Measurements from ENCODE around the gene PCDH10. TPM values are rescaled to one million over a fixed set of nuclear protein-coding genes. Genes with fewer than 3 reads are reported as not detected.

Gene PCDH10, protein sequence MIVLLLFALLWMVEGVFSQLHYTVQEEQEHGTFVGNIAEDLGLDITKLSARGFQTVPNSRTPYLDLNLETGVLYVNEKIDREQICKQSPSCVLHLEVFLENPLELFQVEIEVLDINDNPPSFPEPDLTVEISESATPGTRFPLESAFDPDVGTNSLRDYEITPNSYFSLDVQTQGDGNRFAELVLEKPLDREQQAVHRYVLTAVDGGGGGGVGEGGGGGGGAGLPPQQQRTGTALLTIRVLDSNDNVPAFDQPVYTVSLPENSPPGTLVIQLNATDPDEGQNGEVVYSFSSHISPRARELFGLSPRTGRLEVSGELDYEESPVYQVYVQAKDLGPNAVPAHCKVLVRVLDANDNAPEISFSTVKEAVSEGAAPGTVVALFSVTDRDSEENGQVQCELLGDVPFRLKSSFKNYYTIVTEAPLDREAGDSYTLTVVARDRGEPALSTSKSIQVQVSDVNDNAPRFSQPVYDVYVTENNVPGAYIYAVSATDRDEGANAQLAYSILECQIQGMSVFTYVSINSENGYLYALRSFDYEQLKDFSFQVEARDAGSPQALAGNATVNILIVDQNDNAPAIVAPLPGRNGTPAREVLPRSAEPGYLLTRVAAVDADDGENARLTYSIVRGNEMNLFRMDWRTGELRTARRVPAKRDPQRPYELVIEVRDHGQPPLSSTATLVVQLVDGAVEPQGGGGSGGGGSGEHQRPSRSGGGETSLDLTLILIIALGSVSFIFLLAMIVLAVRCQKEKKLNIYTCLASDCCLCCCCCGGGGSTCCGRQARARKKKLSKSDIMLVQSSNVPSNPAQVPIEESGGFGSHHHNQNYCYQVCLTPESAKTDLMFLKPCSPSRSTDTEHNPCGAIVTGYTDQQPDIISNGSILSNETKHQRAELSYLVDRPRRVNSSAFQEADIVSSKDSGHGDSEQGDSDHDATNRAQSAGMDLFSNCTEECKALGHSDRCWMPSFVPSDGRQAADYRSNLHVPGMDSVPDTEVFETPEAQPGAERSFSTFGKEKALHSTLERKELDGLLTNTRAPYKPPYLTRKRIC
- 10.6 TPM for polyA plus RNA-seq (2013, experiment 1 of 2; ENCODE audit: insufficient read length)
- polyA plus RNA-seq (2013, experiment 2 of 2; ENCODE audit: insufficient read length): 10.4 TPM

DNA sequence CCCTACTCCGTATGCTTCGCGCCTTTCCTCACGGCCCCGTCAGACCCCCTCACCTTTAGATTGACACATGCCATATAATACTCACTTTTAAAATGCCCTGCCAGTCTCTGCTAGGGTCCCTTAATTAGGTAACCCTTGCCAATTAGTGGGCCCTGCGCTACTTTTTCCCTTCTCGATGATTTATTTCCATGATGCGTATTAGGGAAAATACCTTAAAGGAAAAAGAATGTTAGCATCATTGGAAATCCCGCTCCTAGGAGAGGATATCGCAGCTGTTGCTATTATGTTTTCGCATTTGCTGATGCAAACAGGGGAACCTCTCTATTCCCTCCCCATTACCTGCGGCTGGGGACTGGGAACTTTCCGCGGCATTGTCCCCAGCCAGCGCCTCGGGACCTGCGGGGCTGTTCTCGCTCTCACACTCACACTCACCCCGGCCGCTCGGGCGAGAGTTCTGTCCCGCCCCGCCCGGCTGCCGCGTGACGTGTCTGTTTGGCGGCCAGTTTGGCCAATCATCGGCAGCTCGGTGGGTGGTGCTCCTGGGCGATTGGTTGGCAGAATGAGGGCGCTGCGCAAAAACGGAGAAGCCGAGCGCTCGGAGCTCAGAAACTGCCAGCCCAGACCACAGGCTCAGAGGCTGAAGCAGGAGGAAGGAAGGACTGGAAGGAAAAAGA, at the start of gene PCDH10:
Gene PCDH10, plus strand, starts transcription at position 605 of the 674 bp plus-strand sequence. CDS start 847 bp downstream, outside the sequence.
- DNase-seq: peak; percentile 96

DNA sequence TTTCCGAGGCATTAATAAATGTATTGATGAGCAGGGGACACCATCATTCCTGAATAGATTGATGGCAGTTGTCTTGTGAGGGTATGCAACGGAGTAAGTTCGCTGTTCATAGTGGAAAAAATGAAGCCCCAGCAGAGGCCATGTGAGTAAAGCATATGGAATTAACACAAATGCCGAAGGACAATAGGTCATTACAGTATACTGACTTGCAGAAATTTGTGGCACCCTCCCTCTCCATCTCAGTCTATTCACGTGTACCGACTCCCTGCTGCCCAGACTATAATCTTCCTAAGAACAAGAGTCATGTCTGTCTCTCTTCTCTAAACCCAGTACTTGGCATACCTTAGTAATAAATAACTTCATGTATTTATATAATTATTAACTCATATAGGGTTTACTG, 47.1 kb upstream of the PCDH10 start:
- no peak for DNase-seq

DNA sequence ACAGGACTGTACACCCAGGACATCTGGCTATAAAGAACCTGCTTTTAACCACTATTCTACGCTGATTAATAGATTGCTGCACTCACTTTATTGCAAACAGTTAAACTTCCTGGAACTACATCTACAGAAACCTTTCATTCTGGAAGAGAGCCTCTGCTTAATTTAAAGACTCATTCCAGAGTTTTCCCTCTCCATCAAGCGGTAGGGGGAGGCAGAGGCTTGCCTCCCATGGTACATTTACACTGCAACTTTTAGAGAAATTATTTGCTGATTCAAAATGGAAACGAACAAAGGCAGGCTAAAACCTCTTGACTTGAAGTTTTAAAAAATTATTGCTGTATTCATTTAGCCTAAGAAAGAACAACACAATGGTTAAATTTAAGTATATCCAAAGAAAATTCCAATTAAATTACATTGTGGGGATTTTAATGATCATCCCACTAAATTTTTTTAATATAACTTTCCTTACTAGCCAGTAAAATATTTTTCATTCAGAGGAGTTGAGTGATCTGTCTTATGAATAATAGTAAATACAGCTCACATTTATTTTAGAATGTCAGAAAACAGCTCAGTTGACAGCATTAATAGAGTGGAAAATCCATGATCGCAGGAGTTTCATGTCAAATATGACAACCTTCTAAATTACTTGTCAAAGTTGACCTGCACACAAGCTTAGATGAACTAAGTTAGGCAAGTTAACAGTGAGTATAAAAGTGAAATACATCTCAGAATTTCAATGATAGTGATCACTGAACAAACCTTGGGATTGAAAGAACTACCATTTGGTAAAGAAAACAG, 46.3 kb upstream of the PCDH10 start:
- no peak for DNase-seq

DNA sequence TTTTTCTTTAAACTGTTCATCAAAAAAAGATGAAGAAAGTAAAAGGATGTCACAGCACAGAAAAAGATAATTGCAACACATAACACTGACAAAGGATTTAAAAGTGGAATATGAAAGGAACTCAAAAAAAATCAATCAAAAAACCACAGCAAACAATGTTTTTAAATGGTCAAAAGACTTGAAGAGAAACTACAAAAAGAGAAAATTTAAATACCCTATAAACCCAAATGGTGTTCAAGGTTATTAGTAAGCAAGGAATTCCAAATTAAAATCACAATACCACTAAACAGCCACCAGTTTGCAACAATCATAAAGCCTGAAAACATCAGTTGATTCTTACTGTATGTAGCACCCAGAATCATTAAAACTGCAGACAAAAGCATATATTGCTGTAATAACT, 36.5 kb upstream of the PCDH10 start:
- no peak for DNase-seq

DNA sequence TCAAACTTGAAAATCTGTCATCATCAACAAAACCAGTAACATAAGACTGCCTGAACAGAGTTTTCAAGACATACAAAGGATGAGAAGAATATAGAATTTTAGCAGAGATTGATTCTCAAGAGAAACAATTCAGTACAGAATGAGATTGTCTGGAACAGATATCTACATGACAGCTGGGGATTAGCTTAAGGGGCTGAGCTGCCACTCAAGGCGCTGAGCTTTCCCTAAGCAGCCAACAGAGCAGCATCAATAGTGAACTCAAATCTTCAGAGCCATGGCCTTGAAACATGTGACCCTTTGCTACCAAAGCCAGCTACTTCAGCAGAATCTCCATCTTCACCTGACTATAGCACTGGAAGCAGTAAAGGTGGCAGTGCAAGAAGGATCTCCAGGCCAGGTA, 24.3 kb upstream of the PCDH10 start:
- DNase-seq: no peak

DNA sequence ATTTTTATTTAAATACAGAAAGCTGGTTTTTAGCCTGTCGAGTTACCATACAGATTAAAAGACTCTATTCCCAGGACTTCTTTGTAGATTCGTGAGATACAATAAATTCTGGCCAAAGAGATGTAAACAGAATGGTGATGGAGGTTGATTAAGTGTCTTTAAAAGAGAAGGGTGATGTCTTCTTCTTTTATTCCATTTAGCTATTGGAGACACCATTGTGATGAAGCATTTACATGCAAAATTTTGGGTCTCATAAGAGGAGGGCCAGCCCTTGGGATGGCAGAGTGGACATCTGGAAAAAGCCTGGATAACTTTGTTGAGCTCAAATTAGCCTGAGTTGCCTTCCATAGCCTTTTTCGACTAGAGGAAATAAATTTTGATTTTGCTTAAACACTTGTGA, 21.6 kb upstream of the PCDH10 start:
- no peak for DNase-seq

DNA sequence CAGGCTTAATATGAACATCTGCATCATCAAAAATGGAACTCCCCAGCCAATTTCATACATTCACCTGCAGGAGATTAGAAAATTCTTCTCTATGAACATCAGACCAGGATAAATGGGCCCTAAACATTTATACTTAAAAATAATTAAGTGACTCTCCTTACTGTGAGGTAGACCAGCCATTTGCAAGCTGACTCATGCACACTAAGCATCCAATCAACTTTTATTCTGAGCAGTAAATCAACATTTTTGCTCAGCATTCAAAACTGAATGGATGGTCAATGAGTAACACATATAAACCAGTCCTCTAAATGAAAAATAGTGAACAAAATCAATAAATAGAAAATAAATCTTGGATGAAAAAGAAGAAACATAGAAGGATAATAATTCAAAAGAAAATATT, 19.9 kb upstream of the PCDH10 start:
- no peak for DNase-seq

DNA sequence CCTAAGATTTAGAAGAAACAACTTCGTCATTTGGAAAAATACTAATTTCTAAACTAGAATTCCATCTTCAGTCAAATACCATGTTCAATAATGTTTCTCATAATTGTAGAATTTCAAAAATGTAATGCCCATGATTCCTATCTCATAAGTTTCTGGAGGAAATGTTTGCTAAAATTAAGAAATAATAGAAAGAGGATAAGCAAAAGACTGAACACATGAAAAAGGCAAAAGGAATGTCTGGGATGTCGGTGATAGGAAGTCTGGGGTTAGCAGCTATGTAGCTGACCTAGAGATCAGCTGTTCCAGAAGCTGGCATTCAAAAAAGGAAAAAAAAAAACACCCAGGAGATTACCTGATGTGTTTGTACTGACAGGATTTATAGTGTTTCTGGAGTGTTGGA, 18.9 kb upstream of the PCDH10 start:
- peak; percentile 76 for DNase-seq

DNA sequence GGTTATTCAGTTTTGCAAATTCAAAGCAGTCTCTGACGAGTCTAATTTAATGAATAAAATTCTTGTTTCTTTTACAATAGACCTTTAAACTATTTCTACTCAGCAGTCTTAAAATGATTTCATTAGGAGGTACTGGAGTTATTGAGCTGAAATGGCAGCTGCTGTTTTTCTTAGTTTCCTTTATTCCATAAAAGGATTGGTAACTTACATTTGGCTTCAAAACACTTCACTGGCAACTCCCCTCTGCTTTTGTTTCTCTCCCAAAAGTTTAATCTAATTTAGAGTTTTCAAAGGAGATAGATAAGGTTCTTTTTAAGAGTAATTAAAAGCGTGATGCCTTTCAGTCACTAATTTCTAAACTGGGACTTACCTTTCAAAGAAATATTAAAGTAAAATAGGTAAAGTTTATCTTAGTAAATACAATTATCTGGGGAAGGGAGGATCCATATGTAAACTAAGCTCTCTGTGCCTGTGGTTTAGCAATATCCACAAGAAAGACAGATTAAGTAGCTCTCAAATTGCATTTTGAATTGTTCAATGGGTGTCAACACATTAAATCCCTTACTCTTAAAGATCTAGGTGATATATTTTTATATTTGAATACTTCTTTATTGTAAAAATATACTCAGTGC, 17.1 kb upstream of the PCDH10 start:
- no peak for DNase-seq

DNA sequence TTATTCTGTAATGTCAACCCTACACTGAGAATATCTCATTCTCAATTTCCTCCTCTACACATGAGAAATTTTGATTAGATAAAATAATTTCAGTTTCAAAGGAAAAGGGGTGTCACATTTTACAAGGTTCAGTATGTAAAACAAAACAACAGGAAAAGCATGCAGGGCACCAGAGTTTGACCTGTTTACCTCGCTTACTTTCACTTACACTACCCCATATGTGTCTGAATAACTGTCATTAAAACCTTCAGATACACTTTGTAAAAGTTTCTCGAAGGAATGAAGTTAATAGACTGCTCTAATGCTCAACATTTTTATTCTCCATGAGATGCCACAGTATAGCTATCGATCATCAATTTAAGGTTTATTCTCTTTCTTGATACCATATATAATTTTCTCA, 12.3 kb upstream of the PCDH10 start:
- no peak for DNase-seq

DNA sequence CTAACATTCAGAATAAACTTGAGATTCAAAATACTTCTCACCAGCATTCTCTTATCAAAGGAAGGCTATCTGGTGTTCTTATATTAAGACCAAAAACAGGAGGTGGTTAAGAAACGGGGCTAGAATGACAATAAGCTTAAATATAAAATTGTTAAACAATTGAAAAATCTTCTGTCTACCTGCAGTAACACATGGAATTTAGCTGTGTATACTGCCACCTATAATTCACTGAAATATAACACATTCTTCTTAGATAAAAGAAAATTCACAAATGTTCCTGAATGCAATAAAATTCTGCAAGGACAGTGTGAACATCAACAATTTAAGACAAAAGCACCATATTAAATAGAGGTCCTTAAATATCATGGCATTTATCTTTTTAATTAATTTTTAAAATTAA, 11.5 kb upstream of the PCDH10 start:
- no peak for DNase-seq

DNA sequence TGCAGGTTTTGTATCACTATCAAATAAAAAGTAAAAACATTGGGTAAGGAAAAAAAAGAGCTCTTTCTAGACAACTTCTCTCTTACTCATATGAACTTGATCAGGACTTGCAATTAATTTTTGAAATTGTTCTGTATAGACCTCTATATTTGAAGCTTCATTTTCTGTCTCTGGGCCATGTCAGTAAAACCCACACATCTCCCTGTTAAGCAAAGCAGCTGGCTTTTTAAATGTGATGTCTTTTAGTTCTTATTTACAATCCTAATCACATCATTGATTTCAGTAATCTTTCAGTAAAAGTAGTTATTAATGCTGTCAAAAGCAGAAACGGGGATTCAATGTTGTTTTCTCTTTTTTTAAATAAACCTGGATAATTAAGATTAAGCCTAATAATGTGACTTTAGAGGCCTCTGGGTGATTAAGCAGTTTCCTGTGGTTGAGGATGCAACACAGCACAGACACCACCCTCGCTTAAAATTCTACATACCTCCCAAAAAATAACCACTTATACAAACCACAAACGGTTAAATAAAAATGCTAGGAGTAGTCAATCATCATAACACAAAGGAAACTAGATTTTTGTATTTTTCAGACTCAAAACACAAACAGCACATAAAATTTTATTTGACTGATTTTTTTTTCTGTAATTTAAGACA, 5.2 kb upstream of the PCDH10 start:
- no peak for DNase-seq

DNA sequence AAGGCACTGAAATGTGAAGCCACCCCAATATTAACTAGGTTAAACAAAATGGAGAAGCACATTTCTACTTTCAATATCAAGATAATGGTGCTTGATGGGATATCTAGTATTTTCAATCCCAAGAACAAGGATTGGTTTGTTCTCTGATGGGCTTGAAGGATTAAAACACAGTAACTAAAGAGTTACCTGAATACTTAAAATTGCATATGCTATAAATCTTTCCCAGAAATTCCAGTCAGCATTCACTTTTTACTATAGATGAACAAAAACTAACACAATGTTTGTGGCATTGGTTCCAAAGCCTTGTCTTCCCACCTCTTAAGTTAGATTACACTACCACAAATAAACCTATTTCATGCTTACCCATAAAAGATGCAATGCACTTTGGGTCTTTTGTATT, 3.9 kb upstream of the PCDH10 start:
- DNase-seq: no peak

DNA sequence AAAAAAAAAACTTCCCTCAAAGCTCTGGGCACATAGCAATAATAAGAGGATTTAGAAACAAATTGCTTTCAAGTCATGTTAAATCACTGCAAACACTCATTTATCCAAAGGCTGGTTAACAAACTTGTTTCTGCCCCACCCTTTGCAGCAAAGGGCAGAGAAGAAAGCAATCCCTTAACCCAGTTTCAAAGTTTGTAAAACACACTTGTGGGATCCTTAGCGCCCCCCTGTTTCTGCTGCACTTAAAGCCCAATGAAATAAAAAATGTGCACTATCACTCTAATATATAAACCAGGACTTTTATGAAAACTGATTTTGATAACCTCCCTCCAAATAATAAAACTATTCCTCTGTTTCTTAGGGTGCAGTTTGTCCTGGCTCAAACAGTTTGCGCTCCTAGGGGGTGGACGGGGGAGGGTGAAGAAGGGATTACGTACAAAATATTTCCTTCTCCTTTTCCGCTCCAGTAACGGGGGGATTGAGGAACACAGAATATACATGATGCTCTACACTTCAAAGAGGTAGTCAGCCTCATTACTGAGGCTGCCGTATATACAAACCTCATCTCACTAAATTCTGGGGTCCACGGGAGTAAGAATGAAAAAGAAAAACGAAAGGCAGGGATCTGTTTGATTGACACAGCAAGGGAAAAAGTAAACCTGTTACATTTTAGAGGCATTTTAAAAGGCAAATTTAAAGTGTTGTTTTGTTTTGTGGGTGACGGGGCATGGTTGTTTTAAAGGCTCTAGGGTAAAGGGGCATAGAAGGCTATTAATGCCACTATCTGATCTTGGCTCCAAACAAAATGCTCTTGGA, 3.1 kb upstream of the PCDH10 start:
- DNase-seq: no peak

DNA sequence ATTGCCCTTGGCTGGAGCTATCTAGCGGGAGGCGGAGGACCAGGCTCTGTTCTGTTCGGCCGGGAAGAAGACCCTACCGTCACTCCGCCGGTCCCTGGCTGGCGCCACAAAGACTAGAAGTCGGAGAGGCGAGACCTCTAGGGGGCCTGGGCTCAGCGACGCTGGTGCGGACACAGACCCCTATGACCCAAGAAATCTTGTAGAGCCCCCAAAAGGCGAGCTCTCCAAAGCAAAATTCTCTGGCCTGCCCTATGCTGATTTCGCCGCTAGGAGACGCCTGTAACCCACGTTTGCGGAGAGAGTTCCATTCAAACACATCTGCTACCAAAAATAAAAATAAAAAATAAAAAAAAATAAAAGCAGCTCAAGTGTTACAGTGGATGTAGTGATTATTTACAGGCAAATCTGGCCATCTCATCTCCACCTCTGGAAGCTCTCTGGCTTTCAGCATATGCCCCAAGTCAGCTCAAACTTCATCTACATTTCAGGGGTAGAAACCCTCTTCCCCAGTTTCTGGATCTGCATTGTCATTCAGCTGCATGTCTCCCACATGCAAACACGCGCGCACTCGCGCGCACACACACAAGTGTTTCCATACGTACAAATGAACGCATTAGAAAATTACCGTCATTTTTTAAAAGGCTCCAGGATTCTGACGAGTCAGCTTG, 2.4 kb upstream of the PCDH10 start:
- peak; percentile 48 for DNase-seq

DNA sequence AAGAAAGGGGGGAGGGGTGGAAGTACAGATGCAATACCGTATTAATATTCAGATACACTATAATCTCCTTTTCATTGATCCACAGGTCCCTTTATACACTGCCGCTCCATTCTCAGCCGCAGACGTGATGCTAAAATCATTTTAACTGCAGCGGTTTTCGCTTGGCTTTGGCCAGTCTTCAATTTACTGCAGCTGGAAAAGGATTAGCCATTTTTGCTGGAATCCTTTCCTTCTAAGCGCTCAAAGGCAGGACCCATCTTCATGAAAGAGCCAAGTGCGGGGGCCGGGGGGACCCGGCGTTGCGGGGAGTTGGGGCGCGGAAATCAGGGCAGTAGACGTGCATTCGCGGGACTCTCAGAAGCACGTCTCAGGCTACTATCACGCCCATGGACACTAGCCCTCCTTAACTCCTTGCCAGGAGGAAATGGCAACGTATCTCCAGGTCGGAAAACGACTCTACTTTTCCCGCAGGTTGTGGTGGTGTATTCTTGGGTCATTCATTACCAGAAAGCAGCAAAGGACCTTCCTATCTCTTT, 1.7 kb upstream of the PCDH10 start:
- DNase-seq: no peak

DNA sequence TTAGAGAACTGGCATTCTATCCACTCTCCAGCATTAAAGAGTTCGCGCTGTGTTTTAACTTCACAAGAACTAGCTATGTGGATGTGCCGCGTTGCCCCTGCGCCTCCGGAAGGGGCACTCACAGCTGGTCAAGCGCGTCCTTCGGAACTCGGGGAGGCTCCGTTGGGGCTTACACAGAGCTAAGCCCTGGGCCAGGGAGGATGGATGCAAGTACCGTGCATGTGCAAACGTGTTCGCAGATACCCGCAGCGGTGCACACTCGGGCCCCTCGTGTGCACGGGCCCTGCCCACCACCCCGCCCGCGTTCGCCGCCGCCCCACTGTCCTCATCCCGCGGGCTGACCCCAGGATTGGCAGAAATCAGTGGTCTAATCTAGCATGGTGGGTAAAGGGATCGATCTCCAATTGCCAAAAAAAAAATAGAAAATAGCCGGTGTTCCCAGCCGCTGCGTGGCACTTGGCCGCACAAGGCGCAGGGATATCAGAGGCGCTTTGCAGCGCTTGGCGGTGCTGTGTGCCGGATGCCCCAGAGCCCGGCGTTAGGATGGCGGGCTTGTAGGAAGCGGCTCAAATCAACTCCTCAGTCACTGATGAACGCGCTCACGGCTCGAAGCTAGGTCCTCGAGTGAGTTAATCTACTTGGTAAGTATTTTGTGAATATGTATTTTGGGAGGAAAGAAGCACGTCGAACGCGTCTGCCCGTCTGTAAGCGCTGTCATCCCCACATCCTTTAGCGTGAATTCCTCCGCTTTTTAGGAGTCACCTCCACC, 989 bp upstream of the PCDH10 start:
- peak; percentile 69 for DNase-seq

DNA sequence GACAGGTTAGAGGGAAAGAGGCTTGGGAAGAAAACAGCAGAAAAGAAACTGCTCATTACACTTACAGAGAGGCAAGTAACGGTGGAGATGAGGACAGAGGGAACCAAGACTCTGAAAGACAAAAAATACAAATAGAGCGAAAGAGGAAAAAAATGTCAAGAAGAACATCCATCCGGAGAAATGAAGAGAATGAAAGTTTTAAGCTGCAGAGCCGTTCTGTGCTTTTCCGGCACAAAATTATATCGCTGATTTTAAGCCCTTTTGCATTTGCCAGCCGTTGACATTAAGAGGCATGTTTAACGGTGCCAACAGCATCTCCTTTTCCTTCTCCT, 236 bp downstream of the PCDH10 start:
- no peak for DNase-seq

Measured in fibroblast of skin of abdomen (primary cell).